HG03558 (cell line): ENCODE measurements around the gene NRIP2.

ENCODE experiments used
- ATAC-seq: cut with Tn5 transposase; IDR thresholded peaks from one replicate; pipeline ENCODE4 v1.9.1; 2021; ENCODE audit warnings: moderate number of reproducible peaks; ENCODE audit not compliant: unreplicated experiment; ENCODE audit errors: extremely low read depth

NRIP2 gene

GRCh38 chr12:2785017-2785416, 49.8 kb downstream of the NRIP2 start:
- ATAC-seq, result no peak

GRCh38 chr12:2783936-2784600, 50.8 kb downstream of the NRIP2 start:
- no peak for ATAC-seq

- no peak for ATAC-seq
Observed at GRCh38 chr12:2779281-2779680, 55.6 kb downstream of the NRIP2 start.

GRCh38 chr12:2776129-2776806, 58.6 kb downstream of the NRIP2 start:
- ATAC-seq, result no peak

- ATAC-seq, result no peak
Observed at GRCh38 chr12:2775431-2775830, 59.4 kb downstream of the NRIP2 start.
